GM23338 (cell line): ENCODE measurements around the gene OSBPL1A.

Experiments used
- CREB1 ChIP-seq: fragments of 250-450 bp; sonication (Bioruptor Pico); IDR thresholded peaks from 2 replicates; pipeline ENCODE4 v1.5.0; 2020; ENCODE audit warnings: low read depth, mild to moderate bottlenecking, moderate library complexity
- CTCF ChIP-seq, 2 experiments: fragments of 200-600 bp in 1 of 2; sonication (generic) in 1 of 2; conservative IDR thresholded peaks; 2 replicates each; pipeline versions ENCODE4 v1.5.1 to v1.6.1; 2016 to 2017; ENCODE audit warnings: antibody characterized with exemption in 2 of 2, low read depth in 2 of 2, mild to moderate bottlenecking in 2 of 2, moderate library complexity in 1 of 2
- ETS1 ChIP-seq: IDR thresholded peaks from 2 replicates; pipeline ENCODE4 v1.6.1; 2016; ENCODE audit warnings: antibody characterized with exemption
- EZH2 ChIP-seq: fragments of 200-600 bp; sonication (generic); IDR thresholded peaks from one replicate; pipeline ENCODE4 v1.8.0; 2017; ENCODE audit warnings: antibody characterized with exemption, mild to moderate bottlenecking, low read depth; ENCODE audit not compliant: unreplicated experiment
- EZH2phosphoT487 ChIP-seq: fragments of 200-600 bp; sonication (generic); IDR thresholded peaks from one replicate; pipeline ENCODE4 v1.8.1; 2018; ENCODE audit warnings: antibody characterized with exemption; ENCODE audit not compliant: unreplicated experiment
- JUNB ChIP-seq: IDR thresholded peaks from one replicate; pipeline ENCODE4 v1.6.1; 2016; ENCODE audit warnings: antibody characterized with exemption; ENCODE audit not compliant: unreplicated experiment
- NANOG ChIP-seq: IDR thresholded peaks from 2 replicates; pipeline ENCODE4 v1.6.1; 2016; ENCODE audit warnings: antibody characterized with exemption, borderline replicate concordance
- POLR2AphosphoS5 ChIP-seq: IDR thresholded peaks from 2 replicates; pipeline ENCODE4 v1.6.1; 2016; ENCODE audit warnings: antibody characterized with exemption, low read depth
- REST ChIP-seq: IDR thresholded peaks from one replicate; pipeline ENCODE4 v1.6.1; 2018; ENCODE audit warnings: antibody characterized with exemption; ENCODE audit not compliant: unreplicated experiment
- STAT1 ChIP-seq: IDR thresholded peaks from one replicate; pipeline ENCODE4 v1.6.1; 2016; ENCODE audit warnings: antibody characterized with exemption; ENCODE audit not compliant: unreplicated experiment
- ZNF114 ChIP-seq: fragments of 250-450 bp; sonication (Bioruptor Pico); IDR thresholded peaks from 2 replicates; pipeline ENCODE4 v1.5.0; 2020; ENCODE audit warnings: mild to moderate bottlenecking, moderate library complexity
- ZNF331 ChIP-seq: fragments of 250-450 bp; sonication (Bioruptor Pico); IDR thresholded peaks from 2 replicates; pipeline ENCODE4 v1.5.0; 2020; ENCODE audit warnings: low read depth, mild to moderate bottlenecking, moderate library complexity
- ZNF462 ChIP-seq: fragments of 250-450 bp; sonication (Bioruptor Pico); IDR thresholded peaks from 2 replicates; pipeline ENCODE4 v1.5.0; 2020; ENCODE audit warnings: mild to moderate bottlenecking, moderate library complexity

- TF ChIP-seq EZH2 (no peak), ZNF331 (CRISPR knock-in tag) (no peak), CTCF (conservative IDR thresholded peaks at IDR 0.05; ENCODE audit: low read depth in 2 of 2) (no peak), ZNF114 (CRISPR knock-in tag) (no peak), EZH2phosphoT487 (no peak), REST (no peak), JUNB (no peak), CREB1 (CRISPR knock-in tag) (no peak), POLR2AphosphoS5 (no peak), ETS1 (no peak), STAT1 (no peak), ZNF462 (CRISPR knock-in tag) (no peak), NANOG (no peak)
Observed at GRCh38 chr18:24277516-24278195, 120.0 kb downstream of the OSBPL1A start.
